GM18505 (cell line): ENCODE data around the gene MATN1.

ENCODE experiments used
- ATAC-seq: cut with Tn5 transposase; IDR thresholded peaks from one replicate; pipeline ENCODE4 v1.9.1; 2021; ENCODE audit not compliant: unreplicated experiment
- POLR2A ChIP-seq: IDR thresholded peaks from 4 replicates; pipeline ENCODE4 v1.6.1; 2011; ENCODE audit warnings: borderline replicate concordance; ENCODE audit not compliant: insufficient read depth, insufficient read length; ENCODE audit errors: extremely low read depth

MATN1 gene

DNA sequence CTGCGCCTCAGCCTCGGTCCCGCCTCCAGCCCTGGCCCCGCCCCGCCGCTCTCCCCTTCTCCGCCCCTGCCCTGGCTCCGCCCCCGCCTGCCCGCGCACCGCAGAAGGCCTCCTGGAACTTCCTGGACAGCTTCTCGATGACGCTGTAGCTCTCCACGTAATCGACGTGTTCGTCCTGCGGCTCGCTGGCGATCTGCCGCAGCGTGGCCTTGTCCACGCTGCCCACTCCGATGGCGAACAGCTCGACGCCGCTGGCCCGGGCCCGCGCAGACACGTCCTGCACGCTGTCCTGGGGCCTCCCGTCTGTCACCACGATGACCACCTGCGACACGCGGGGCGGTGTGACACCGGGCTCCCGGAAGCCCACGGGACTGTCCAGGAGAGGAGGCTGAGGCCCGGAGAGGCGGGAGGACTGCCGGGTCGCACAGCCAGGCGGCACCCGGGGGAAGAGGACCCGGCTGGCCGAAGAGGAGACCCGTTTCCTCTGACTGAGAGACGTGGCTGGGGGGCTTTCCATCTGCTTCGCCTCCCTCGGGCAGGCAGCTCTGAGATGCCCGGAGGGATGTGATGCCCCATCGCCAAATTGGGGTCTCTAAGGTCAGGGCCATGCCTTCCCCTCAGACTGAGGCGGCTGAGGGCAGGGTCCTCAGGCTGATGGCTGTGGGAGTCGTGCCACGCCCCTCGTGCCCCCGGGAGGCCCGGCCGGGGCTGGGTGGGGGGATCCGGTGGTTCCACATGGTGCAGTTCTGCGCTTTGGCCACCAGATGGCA, 4.6 kb downstream of the MATN1 start:
- peak; percentile 60 for ATAC-seq
- peak; percentile 72 for TF ChIP-seq POLR2A

DNA sequence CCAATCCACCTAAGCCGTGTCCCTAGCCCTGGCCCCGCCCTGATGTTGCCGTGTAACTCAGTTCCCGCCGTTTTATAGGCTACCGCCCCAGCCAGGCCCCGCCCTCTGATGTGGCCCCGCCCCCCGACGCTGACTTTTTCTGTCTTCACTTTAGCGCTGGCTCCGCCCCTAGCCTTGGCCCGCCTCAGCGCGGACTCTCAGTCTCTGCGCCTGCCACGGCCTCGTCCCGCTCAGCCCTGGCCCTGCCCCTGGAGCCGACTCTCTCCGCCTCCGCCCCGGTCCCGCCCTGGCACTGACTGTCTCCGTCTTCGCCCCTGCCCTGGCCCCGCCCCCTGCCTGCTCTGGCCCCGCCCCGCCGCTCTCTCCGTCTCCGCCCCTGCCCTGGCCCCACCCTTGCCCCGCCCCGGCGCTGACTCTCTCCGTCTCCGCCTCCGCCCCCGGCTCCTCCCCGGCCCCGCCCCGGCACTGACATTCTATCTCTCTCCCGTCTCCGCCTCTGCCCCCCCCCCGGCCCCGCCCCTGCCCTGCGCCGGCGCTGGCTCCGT, 5.2 kb downstream of the MATN1 start:
- ATAC-seq, result peak; percentile 74
- TF ChIP-seq POLR2A, result no peak

DNA sequence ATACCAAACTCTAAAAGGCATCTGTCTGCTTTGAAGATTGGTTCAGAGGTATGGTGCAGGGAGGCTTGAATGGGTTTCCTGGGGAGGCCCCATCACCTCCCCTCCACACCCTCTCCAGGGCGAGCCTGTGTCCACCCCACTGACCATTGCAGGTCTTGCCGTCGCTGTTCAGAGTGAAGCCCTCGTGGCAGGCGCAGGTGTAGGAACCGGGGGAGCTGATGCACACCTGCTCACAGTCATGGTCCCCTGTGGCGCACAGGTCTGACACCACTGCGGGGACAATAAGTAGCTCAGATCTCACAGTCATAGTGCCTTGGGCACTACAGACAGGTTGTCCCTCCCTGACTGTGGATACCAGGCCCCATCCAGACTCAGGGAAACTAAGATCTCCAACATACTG, 6.7 kb downstream of the MATN1 start:
- ATAC-seq, result no peak
- no peak for TF ChIP-seq POLR2A

DNA sequence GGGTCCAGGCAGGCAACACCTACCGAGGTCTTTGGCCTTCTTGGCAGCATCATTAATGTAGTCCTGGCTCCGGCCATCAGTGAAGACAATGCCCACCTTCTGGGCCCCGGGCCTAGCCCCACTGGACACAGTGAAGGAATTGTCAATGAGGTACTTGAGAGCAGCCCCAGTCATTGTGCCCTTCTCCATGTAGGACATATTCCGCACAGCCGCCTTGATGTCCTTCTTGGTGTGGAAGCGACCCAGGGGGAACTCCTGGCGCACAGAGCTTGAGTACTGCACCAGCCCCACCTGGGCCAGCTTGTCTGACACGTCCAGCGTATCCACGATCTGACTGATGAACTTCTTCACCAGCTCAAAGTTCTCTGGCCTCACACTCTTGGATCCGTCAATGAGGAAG, 7.5 kb downstream of the MATN1 start:
- no peak for TF ChIP-seq POLR2A
- no peak for ATAC-seq

DNA sequence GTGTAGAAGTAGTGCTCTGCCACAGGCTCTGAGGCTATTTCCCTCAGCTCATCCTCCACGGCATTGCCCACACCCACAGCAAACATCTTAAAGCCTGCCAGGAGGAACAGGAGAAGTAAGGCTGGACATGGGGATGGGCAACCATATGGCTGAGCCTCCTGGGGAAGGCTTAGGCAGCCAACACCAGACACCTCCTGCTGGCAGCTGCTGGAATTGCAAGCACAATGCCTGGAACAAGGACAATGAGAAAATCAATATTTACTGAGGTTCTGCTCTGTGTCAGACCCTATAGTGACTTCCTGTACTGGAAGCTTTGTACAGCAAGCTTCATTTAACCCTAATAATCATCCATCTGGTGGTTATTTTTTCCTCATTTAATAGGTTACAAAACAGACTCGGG, 8.2 kb downstream of the MATN1 start:
- no peak for ATAC-seq
- TF ChIP-seq POLR2A, result no peak

DNA sequence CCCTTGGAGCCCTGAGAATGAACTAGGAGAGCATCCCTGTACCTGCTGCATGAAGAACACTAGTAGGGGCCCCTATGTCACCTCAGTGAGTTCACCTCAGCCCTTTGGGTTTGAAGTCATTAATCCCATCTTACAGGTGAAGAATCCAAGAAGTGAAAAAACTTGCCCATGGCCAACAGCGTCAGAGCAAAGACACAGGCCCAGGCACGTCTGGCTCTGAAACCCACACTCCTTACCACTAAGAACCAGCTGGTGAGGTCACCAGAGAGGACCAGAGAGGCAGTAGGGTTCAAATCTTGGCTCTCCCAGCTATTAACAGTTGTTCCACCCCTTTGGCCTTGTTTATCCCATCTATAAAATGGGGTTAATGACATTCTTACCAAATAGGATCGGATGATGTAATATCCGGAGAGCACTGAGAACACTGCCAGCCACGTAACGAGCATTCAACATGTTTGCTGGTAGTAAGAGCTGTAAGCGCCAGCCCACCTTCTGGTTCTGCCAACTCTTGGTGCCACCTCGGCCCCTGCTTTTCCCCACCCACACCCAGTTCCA, 8.8 kb downstream of the MATN1 start:
- TF ChIP-seq POLR2A, result no peak
- no peak for ATAC-seq

DNA sequence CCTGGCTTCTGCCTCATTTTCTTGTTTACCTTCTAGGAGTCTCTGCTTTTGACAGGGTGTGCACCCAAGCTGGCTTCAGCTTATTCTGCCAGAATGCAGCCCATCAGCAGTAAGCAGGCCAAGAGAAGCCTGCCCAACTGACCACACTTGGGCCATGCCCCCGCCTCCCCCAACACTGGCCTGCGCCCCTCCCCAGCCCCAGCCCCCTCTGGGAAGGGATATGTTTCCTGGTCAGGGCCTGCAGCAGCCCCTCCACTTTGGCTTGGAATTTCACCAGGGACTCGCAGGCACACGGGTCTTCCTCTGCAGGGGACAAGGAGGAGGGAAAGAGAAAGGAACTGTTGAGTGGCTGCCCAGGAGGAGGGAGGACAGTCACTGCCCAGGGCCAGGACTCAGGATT, 9.4 kb downstream of the MATN1 start:
- no peak for TF ChIP-seq POLR2A
- no peak for ATAC-seq

DNA sequence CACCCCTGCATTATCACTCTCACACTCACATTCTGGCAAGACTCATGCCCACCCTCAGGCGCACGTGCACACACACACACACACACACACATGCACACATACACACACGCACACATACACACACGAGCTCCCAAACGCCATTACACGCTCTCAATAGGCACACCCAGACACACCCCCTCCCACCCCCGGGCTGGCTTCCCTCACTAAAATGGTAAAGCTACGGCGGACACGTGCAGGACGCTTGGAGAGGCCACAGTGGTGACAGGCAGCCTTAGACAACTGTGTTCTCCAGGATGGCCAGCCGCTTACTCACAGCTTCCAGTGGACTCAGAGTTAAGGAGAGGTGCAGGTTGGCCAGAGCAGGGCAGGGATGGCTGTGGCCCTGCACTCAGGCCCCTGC, 10.1 kb downstream of the MATN1 start:
- no peak for TF ChIP-seq POLR2A
- no peak for ATAC-seq

DNA sequence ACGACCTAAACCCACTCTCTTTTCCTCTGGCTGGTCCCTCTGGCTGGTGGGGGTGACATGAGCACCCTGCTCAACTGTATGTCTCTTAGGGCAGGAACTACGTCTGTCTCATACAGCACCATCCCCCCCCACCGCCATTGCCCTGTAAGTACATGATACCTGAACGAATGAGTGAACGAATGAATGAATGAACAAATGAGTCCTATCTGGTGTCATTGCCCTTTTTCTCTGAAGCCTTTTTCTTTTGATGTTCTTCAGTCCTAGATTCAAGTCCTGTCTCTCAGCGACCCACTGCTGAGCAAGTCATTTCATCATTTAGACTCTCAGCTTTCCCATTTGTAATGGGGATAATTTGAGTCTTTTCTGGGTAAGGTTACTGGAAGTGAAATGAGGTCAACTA, 10.8 kb downstream of the MATN1 start:
- no peak for TF ChIP-seq POLR2A
- ATAC-seq, result no peak

DNA sequence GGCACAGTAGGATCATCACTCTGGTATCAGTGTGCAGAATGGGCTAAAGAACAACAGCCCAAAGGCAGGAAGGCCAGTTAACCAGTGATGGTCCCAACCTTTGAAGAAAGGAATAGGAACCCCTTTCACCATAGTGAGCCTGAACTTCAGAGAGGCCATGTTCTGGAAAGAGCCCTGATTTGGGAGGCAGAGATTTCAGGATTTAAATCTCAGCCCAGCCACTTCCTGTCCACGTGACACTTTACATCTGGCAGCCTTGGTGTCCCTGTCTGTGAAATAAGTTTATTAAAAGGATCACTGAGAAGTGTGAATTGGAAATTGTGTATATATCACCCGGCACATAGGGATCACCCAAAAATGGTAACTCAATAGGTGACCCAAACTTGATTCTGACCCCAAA, 13.0 kb downstream of the MATN1 start:
- TF ChIP-seq POLR2A, result no peak
- no peak for ATAC-seq

DNA sequence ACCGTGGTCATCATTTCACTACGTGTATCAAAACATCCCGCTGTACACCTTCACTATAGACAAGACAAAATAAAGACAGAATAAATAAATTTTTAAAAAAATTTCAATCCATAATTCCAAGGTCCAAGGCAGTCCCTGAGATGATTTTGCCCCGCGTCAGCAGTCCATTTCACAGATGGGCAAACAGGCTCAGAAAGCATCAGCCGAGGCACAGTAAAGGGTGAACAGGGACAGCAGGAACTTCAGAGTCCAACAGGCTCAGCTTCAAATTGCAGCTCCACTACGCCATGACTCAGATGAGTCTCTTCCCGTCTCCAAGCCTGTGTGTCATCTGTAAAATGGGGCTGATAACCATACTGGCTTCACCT, 15.0 kb downstream of the MATN1 start:
- no peak for TF ChIP-seq POLR2A
- no peak for ATAC-seq

DNA sequence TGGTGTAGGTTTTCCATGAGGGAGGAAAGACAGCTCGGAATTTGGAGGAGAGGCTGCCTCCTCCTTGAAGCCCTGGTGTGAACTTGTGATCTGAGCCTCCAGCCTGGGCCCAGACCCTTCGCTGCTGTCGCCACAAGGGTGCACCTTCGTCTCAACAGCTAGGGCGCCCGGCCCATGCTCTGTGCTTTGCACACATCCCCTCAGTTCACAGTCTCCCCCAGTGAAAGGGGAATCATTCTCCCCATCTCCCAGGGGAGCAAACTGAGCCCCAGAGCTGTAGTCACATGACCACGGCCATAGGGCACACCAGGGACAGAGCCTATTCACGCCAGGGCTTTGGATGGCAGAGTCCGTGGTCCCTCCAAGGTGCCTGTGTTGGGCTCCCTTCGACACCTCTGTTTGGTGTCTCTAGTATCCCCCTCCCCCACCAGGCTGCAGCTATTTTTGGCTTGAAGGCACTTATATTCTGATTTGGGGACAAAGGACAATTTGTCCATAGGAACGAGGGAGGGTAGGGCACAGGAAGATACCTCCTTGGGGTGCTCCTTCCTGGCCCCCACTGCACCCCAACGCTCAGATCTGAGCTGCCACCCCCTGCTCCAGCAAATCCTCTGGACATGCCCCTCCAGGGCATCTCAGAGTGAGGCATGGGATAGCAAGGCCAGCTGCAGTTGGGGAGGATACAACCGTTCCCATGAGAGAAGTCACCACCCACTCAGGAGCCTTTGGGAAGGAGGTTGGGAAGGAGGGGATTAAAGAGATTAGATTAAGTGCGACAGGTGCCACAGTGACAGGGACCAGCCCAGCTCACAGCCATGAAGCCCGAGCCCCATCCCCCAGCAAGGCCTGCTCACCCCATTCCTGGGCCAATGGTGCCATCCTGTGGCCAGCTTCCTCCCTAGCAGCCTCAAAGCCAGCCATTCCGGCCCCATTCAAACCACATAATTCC, 15.7 kb downstream of the MATN1 start:
- no peak for TF ChIP-seq POLR2A
- ATAC-seq, result no peak

DNA sequence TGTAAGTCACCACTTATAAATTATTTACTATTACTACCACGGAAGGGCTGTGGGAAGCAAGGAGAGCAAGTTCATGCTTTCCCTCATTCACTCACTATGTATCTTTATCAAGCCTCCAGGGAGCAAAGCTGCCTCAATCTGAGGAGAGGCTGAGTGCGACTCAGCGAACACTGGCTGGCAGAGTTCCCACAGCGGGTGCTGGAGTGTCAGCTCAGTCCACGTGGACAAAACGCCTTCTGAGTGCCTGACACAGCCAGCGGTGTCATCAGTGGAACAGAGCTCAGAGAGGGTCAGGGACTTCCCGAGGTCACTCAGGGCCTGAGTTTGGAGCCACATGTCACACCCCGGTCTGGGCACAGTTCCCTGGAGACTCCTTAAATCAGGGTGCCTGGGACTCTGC, 16.9 kb downstream of the MATN1 start:
- TF ChIP-seq POLR2A, result no peak
- no peak for ATAC-seq
